Pulmonary artery endothelial cell (primary cell): ENCODE results near the gene CSPG4. TPM values are rescaled to one million over a fixed set of nuclear protein-coding genes. Genes with fewer than 3 reads are reported as not detected.

Experiments used
- DNase-seq: peaks from one replicate; pipeline ENCODE4 v3.0.0-alpha.2; 2011; ENCODE audit warnings: low read depth, low spot score
- total RNA-seq: library from RNA; depleted of rRNA; stranded (reverse); fragments of >200 nt; gene quantifications from 2 replicates; pipeline ENCODE4 v1.2.3, GENCODE V29; 2014

CSPG4 gene
- total RNA-seq, 1 donor from 2014 or later: under 0.01 TPM

- no peak for DNase-seq
These were observed 40.7 kb downstream of the CSPG4 start for GRCh38 chr15:75671730-75672602.

- no peak for DNase-seq
These were observed 42.8 kb downstream of the CSPG4 start for GRCh38 chr15:75669879-75670212.

- DNase-seq: no peak
These were observed 43.3 kb downstream of the CSPG4 start for GRCh38 chr15:75669191-75669878.

- peak; percentile 94 for DNase-seq
These were observed 45.7 kb downstream of the CSPG4 start for GRCh38 chr15:75666823-75667501.

- DNase-seq: no peak
These were observed 48.7 kb downstream of the CSPG4 start for GRCh38 chr15:75663931-75664421.

- no peak for DNase-seq
These were observed 49.7 kb downstream of the CSPG4 start for GRCh38 chr15:75662823-75663519.

GRCh38 chr15:75661756-75662140 is 50.9 kb downstream of the CSPG4 start:
- no peak for DNase-seq

- no peak for DNase-seq
These were observed 51.4 kb downstream of the CSPG4 start for GRCh38 chr15:75661100-75661755.

GRCh38 chr15:75659928-75660645 is 52.6 kb downstream of the CSPG4 start:
- DNase-seq: no peak

- no peak for DNase-seq
These were observed 53.4 kb downstream of the CSPG4 start for GRCh38 chr15:75659141-75659771.

- DNase-seq: no peak
These were observed 55.8 kb downstream of the CSPG4 start for GRCh38 chr15:75656813-75657212.

GRCh38 chr15:75656331-75656730 is 56.3 kb downstream of the CSPG4 start:
- no peak for DNase-seq

- no peak for DNase-seq
These were observed 56.7 kb downstream of the CSPG4 start for GRCh38 chr15:75655931-75656330.

- DNase-seq: no peak
These were observed 58.3 kb downstream of the CSPG4 start for GRCh38 chr15:75654201-75654907.

GRCh38 chr15:75653347-75653913 is 59.2 kb downstream of the CSPG4 start:
- no peak for DNase-seq

- no peak for DNase-seq
These were observed 60.7 kb downstream of the CSPG4 start for GRCh38 chr15:75651810-75652543.

GRCh38 chr15:75650908-75651809 is 61.5 kb downstream of the CSPG4 start:
- no peak for DNase-seq
